ENCODE measurements around the gene TSACC.
A peak's percentile ranks its signal among the peaks of the same experiment; 100 is the strongest.
"Not testable (repeated sequence)": the region's sequence is repeated elsewhere in the genome, so short reads cannot be mapped to it uniquely, and the experiment has no call there.

The TSACC gene

DNA sequence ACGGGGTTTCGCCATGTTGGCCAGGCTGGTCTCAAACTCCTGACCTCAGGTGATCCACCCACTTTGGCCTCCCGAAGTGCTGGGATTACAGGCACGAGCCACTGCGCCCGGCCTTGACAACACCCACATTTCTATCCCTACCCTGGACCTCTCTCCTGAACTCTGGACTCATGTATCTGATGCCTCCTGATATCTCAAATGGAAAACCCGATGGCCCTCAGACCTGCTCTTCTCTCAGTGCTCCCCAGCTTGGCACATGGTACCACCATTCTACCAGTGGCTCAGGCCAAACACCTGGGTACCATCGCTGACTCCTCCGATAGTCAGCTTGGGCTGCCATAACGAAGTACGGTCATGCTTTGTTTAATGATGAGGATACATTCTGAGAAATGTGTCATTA lies 22.2 kb downstream of the TSACC start:
- Mint-ChIP-seq H3K4me1 (peaks cover 10% of the 10 kb centered on the region), H3K27me3 (peaks cover 14% of the 10 kb centered on the region), H3K36me3 (no peaks in the 10 kb centered on the region), H3K4me3 (no peak overlapping the region), H3K27ac (no peak overlapping the region), H3K9me3 (no peaks in the 10 kb centered on the region)

DNA sequence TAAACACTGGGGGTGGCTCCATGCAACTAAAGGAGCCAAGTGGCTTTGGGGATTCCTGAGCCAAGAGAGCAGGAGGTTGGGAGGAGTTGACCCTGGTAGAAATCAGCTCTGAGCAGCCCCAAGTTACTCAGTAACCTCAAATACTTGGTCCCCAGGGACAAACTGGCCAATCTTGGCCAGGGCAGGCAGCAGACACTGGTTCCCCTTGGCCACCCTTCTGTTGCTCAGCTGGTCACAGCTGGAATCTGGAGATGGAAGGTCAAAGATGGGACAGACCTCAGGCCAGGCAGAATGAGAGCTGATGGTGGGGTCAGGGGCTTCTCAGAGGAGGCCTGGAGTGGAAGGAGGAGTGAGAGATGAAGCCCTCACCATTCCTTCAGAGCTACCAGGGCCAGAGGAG lies 27.4 kb downstream of the TSACC start:
- no peaks in the 10 kb centered on the region for H3K9me3 Mint-ChIP-seq
- H3K27ac Mint-ChIP-seq: no peak overlapping the region
- H3K27me3 Mint-ChIP-seq: peaks cover 23% of the 10 kb centered on the region
- H3K4me3 Mint-ChIP-seq: no peak overlapping the region
- no peaks in the 10 kb centered on the region for H3K36me3 Mint-ChIP-seq
- no peaks in the 10 kb centered on the region for H3K4me1 Mint-ChIP-seq

- Mint-ChIP-seq H3K4me3 (no peak overlapping the region), H3K4me1 (no peaks in the 10 kb centered on the region), H3K9me3 (no peaks in the 10 kb centered on the region), H3K27ac (no peak overlapping the region), H3K27me3 (peaks cover 23% of the 10 kb centered on the region), H3K36me3 (no peaks in the 10 kb centered on the region)
These were observed 28.2 kb downstream of the TSACC start for GRCh38 chr1:156366378-156367166.

DNA sequence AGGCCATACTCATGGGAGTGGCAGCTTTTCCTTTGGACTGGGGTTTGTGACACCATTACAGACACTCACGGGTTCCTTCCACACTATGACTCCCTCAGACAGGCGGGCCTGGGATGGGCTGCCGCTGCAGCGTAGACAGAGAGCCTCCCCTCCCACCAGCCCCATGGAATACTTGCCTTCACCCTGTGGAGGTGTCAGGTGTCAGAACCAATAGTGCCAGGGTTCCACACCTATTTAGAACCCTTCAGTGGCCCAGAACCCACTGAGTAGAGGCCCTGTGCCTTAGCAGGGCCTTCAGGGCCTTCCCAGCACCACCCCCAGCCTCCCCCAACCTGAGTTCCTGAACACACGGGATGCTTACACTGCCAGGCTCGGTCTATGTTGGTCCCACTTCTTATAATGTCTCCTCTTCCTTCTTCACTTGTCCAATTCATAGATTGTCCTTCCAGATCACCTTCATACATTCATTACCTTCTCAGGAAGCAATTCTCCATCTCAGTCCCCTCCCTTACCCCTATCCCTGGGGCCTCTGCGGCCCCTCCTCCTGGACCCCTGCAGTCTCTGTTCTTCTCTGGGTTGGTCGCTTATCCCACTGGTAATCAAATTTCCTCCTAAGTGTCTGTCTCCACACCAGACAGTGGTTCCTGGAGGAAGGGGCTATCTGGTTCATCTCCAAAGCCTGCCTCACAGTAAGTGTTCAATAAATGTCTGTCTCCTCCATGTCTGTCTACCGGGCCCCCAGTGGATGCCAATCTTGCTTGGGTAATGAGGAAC lies 29.2 kb downstream of the TSACC start:
- Mint-ChIP-seq H3K36me3 (no peaks in the 10 kb centered on the region), H3K4me3 (no peak overlapping the region), H3K4me1 (no peaks in the 10 kb centered on the region), H3K27me3 (peaks cover 29% of the 10 kb centered on the region), H3K9me3 (no peaks in the 10 kb centered on the region), H3K27ac (no peak overlapping the region)

GRCh38 chr1:156368157-156368658 lies 29.9 kb downstream of the TSACC start:
- Mint-ChIP-seq H3K27me3 (peaks cover 30% of the 10 kb centered on the region), H3K36me3 (no peaks in the 10 kb centered on the region), H3K4me3 (no peak overlapping the region), H3K9me3 (no peaks in the 10 kb centered on the region), H3K27ac (no peak overlapping the region), H3K4me1 (no peaks in the 10 kb centered on the region)

GRCh38 chr1:156368889-156369684 lies 30.8 kb downstream of the TSACC start, which contains the start of gene RHBG:
Gene RHBG (plus strand): TSS chr1:156369211. CDS start chr1:156369250, 39 bp downstream.
- Mint-ChIP-seq H3K27me3 (peaks cover 29% of the 10 kb centered on the region), H3K4me3 (peak within 1 kb of the TSS; percentile 63), H3K27ac (no peak within 1 kb of the TSS), H3K36me3 (no peaks in the 10 kb centered on the region), H3K4me1 (no peaks in the 10 kb centered on the region), H3K9me3 (no peaks in the 10 kb centered on the region)

- H3K36me3 Mint-ChIP-seq, H3K27ac Mint-ChIP-seq, H3K4me3 Mint-ChIP-seq, H3K9me3 Mint-ChIP-seq, H3K4me1 Mint-ChIP-seq: not testable (repeated sequence)
- peaks cover 24% of the 10 kb centered on the region for H3K27me3 Mint-ChIP-seq
These were observed 31.5 kb downstream of the TSACC start for GRCh38 chr1:156369685-156370286.

DNA sequence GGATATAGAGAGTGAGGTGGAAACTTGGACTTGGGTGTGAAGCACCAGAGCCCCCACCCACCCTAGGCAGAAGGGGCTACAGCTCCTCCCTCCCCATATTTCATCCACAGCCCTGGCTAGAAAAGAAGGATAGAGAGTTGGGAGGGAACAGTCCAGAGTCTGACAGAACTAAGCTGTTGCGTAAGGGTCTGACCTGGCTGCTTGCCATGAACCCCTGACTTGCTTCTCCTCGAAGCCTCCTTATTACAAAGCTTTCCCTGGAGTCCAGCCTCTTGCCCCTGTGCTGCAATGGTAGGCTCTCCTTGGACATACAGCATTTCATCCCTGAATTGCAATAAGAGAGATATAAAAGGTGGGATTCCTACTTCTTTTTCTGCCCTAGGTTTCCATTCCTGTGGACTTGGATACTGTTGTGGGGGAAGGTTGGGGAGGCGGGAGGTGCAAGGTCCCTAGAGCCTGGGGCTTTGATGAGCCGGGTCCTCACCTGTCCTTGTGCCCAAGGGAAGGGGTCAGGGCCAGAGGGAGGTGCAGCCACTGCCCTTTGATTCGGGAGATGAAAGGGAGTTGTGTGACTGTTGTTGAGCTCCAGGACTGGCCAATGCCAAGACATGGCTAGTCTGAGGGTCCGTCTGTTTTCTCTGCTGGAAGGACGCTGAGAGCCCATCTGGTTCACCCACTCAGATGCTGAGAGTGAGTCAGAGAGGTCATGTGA lies 33.4 kb downstream of the TSACC start:
- no peak overlapping the region for H3K4me3 Mint-ChIP-seq
- no peaks in the 10 kb centered on the region for H3K9me3 Mint-ChIP-seq
- no peak overlapping the region for H3K27ac Mint-ChIP-seq
- H3K27me3 Mint-ChIP-seq: peaks cover 21% of the 10 kb centered on the region
- H3K36me3 Mint-ChIP-seq: no peaks in the 10 kb centered on the region
- no peaks in the 10 kb centered on the region for H3K4me1 Mint-ChIP-seq

DNA sequence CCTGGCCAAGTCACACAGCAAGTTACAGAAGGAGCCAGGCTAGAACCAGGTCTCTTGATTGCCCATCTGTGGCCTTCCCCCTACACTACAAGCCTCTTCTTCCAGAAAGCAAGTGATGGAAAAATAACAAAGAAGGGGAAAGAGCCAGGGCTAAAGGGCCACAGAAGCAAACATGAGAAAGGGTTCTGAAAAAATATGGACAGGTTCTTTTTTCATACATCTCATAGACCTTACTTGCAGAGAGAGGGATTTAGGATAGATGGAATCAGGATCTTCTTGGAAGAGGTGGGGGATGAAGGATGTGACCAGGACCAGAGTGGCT lies 33.9 kb downstream of the TSACC start:
- Mint-ChIP-seq H3K4me1 (no peaks in the 10 kb centered on the region), H3K36me3 (no peaks in the 10 kb centered on the region), H3K27ac (no peak overlapping the region), H3K27me3 (peaks cover 21% of the 10 kb centered on the region), H3K4me3 (no peak overlapping the region), H3K9me3 (no peaks in the 10 kb centered on the region)

- Mint-ChIP-seq H3K4me3 (no peak overlapping the region), H3K36me3 (no peaks in the 10 kb centered on the region), H3K9me3 (no peaks in the 10 kb centered on the region), H3K27ac (no peak overlapping the region), H3K4me1 (no peaks in the 10 kb centered on the region), H3K27me3 (peaks cover 15% of the 10 kb centered on the region)
These were observed 34.5 kb downstream of the TSACC start for GRCh38 chr1:156372876-156373275.

DNA sequence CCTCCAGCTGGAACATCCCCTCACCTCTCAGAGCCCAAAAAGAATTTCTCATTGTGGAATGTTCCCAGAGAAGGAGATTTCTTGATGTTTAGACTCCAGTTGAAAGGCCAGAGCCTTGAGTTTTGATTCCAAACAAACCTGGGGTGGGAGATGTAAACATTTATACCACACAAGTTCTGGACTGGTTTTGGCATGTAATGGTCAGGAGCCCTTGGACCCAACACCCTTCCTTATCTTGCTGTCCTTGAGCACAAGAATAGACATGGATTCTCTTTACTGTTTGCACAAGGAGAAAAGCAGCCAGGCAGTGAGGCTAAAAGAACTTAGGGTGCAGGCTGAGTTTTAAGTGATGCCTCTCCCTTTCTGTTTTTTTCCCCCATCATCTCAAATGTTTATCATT lies 35.2 kb downstream of the TSACC start:
- Mint-ChIP-seq H3K4me1 (no peaks in the 10 kb centered on the region), H3K36me3 (no peaks in the 10 kb centered on the region), H3K27ac (no peak overlapping the region), H3K9me3 (no peaks in the 10 kb centered on the region), H3K27me3 (peaks cover 13% of the 10 kb centered on the region), H3K4me3 (no peak overlapping the region)

- Mint-ChIP-seq H3K27ac (no peak overlapping the region), H3K27me3 (peaks cover 8% of the 10 kb centered on the region), H3K4me1 (no peaks in the 10 kb centered on the region), H3K36me3 (no peaks in the 10 kb centered on the region), H3K9me3 (no peaks in the 10 kb centered on the region), H3K4me3 (no peak overlapping the region)
These were observed 37.8 kb downstream of the TSACC start for GRCh38 chr1:156376146-156376545.

DNA sequence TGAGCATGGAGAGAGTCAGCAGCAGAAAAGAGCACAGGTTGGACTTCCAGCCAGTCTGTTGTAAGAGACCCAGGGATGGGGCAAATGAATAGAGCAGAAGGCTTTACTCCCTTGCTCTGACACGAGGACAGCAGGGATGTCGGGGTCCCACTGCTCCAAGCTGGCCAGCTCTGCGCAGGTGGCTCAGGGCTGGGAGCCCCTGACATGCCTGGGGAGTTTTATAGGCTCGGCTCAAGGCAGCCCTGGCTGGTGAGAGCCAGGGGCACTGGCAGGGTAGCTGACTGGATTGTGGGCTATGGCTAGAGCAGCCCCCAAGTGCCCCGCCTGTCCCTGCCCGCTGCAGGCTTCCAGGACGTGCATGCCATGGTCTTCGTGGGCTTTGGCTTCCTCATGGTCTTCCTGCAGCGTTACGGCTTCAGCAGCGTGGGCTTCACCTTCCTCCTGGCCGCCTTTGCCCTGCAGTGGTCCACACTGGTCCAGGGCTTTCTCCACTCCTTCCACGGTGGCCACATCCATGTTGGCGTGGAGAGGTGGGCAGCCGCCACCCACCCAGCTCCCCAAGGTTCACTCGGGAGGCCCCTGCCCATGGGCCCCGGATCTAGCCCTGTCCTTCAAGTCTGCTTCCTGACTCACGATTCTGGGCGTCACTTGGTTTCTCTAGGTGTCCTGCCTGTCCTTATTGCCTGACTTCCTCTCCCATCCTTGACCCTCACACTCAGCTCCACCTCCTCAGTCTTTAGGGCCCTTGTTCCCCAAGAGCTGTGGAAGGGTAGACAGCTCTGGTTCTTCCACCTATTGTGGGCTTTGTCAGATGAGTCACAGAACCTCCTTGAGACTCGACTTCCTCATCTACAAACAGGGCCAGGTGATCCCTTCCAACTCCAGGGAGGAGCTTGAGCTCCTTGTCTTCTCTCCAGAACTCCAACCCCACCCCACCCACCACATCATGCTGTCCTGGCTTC lies 38.9 kb downstream of the TSACC start:
- Mint-ChIP-seq H3K36me3 (no peaks in the 10 kb centered on the region), H3K4me3 (no peak overlapping the region), H3K27me3 (peaks cover 6% of the 10 kb centered on the region), H3K4me1 (no peaks in the 10 kb centered on the region), H3K27ac (no peak overlapping the region), H3K9me3 (no peaks in the 10 kb centered on the region)

DNA sequence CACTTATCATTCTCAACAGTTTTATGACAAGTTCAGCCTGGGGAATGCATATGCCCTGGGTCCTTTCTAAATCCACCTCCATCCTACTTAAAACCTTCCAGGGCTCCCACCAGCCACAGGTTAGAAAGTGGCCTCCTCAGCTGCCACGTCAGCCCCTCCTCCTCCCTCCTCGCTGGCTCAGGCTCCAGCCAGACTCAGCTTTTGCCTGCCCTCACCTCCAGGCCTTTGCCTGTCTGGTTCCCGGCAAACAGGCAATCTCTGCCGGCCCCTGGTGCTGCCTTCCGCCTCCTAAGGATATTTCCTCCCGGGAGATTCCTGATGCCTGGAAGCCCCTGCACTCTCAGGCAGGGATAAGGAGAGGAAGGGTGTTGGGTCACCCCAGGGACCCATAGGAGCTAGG lies 40.2 kb downstream of the TSACC start:
- Mint-ChIP-seq H3K4me3 (no peak overlapping the region), H3K27me3 (peaks cover 1% of the 10 kb centered on the region), H3K9me3 (no peaks in the 10 kb centered on the region), H3K4me1 (no peaks in the 10 kb centered on the region), H3K27ac (no peak overlapping the region), H3K36me3 (no peaks in the 10 kb centered on the region)
